Vein endothelial cell (primary cell): ENCODE results near the gene FBXW8. TPM values are rescaled to one million over a fixed set of nuclear protein-coding genes. Genes with fewer than 3 reads are reported as not detected.

ENCODE experiments used
- total RNA-seq: library from RNA; depleted of rRNA; stranded (reverse); fragments of >200 nt; gene quantifications from 2 replicates; pipeline ENCODE4 v1.2.3, GENCODE V29; 2012

The FBXW8 gene
- total RNA-seq, result 22.7 and 25.2 TPM in 2 replicates

GRCh38 chr12:116910645-116911451 lies at the start of gene FBXW8:
FBXW8 (plus strand) TSS chr12:116910950; CDS start chr12:116911038, 88 bp downstream.

GRCh38 chr12:116881325-116881876 lies 29.3 kb upstream of the FBXW8 start, which contains the start of gene HRK:
HRK (minus strand) TSS chr12:116881441; CDS start chr12:116881307, 134 bp downstream.

Other genes starting within 250 kb of the FBXW8 start
- gene SPRING1, start 172.9 kb upstream of the FBXW8 start, total RNA-seq, result 38.9 and 51.2 TPM in 2 replicates
- gene RNFT2, start 172.6 kb upstream of the FBXW8 start, total RNA-seq, result 1.3 and 2.7 TPM in 2 replicates
- gene HRK, start 29.5 kb upstream of the FBXW8 start, total RNA-seq, result not detected in 2 replicates
- 0.65 and 2.4 TPM in 2 replicates for gene TESC, start 188.5 kb downstream of the FBXW8 start, total RNA-seq